Measurements from ENCODE around the gene JMJD7.

The JMJD7 gene

GRCh38 chr15:41865490-41866055 lies 37.7 kb downstream of the JMJD7 start:
- no peak for DNase-seq (ENCODE audit: low read depth, low spot score)

GRCh38 chr15:41866263-41866703 lies 38.4 kb downstream of the JMJD7 start:
- peak; percentile 84 for DNase-seq (ENCODE audit: low read depth, low spot score)

GRCh38 chr15:41866872-41867579 lies 39.1 kb downstream of the JMJD7 start:
- DNase-seq (ENCODE audit: low read depth, low spot score), result no peak

- DNase-seq (ENCODE audit: low read depth, low spot score), result no peak
Observed at GRCh38 chr15:41868321-41868720, 40.4 kb downstream of the JMJD7 start.

- DNase-seq (ENCODE audit: low read depth, low spot score), result no peak
Observed at GRCh38 chr15:41869770-41870688, 42.1 kb downstream of the JMJD7 start.

- no peak for DNase-seq (ENCODE audit: low read depth, low spot score)
Observed at GRCh38 chr15:41870689-41871081, 42.8 kb downstream of the JMJD7 start.

GRCh38 chr15:41871175-41871905 lies 43.4 kb downstream of the JMJD7 start:
- no peak for DNase-seq (ENCODE audit: low read depth, low spot score)

GRCh38 chr15:41872166-41872747 lies 44.4 kb downstream of the JMJD7 start:
- no peak for DNase-seq (ENCODE audit: low read depth, low spot score)

- no peak for DNase-seq (ENCODE audit: low read depth, low spot score)
Observed at GRCh38 chr15:41873711-41874110, 45.8 kb downstream of the JMJD7 start.

GRCh38 chr15:41874736-41875135 lies 46.8 kb downstream of the JMJD7 start:
- no peak for DNase-seq (ENCODE audit: low read depth, low spot score)

- no peak for DNase-seq (ENCODE audit: low read depth, low spot score)
Observed at GRCh38 chr15:41876007-41876406, 48.1 kb downstream of the JMJD7 start.

GRCh38 chr15:41876689-41877088 lies 48.8 kb downstream of the JMJD7 start:
- DNase-seq (ENCODE audit: low read depth, low spot score), result no peak

- no peak for DNase-seq (ENCODE audit: low read depth, low spot score)
Observed at GRCh38 chr15:41877631-41878354, 49.9 kb downstream of the JMJD7 start.

- no peak for DNase-seq (ENCODE audit: low read depth, low spot score)
Observed at GRCh38 chr15:41878355-41878699, 50.4 kb downstream of the JMJD7 start.

GRCh38 chr15:41879321-41879845 lies 51.5 kb downstream of the JMJD7 start:
- DNase-seq (ENCODE audit: low read depth, low spot score), result no peak

- DNase-seq (ENCODE audit: low read depth, low spot score), result no peak
Observed at GRCh38 chr15:41880156-41880877, 52.4 kb downstream of the JMJD7 start.

- no peak for DNase-seq (ENCODE audit: low read depth, low spot score)
Observed at GRCh38 chr15:41881086-41881485, 53.2 kb downstream of the JMJD7 start.

- no peak for DNase-seq (ENCODE audit: low read depth, low spot score)
Observed at GRCh38 chr15:41881550-41881919, 53.6 kb downstream of the JMJD7 start.

- no peak for DNase-seq (ENCODE audit: low read depth, low spot score)
Observed at GRCh38 chr15:41881920-41882688, 54.2 kb downstream of the JMJD7 start.

Data from ELF-1 (cell line).